SK-N-SH treated with all-trans-retinoic acid at 6 μM for 48 hours (cell line): ENCODE data around the gene LRRC40.

Experiments used
- ATAC-seq: fragments of 200-7000 bp; cut with Tn5 transposase; 3 replicates; pipeline ENCODE4 v1.9.1; 2020; ENCODE audit warnings: mild to moderate bottlenecking, moderate library complexity
- ARNTL ChIP-seq: fragments of 450-650 bp; formaldehyde crosslinking; IDR thresholded peaks from 2 replicates; pipeline ENCODE4 v1.5.0; 2020; ENCODE audit warnings: low read depth, mild to moderate bottlenecking, moderate library complexity, borderline replicate concordance
- BACH2 ChIP-seq: fragments of 250-450 bp; sonication (Bioruptor Pico); IDR thresholded peaks from 2 replicates; pipeline ENCODE4 v1.9.0; 2021; ENCODE audit warnings: mild to moderate bottlenecking, borderline replicate concordance
- CSDC2 ChIP-seq: fragments of 250-450 bp; sonication (Bioruptor Pico); IDR thresholded peaks from 2 replicates; pipeline ENCODE4 v1.5.0; 2020; ENCODE audit warnings: mild to moderate bottlenecking, moderate library complexity
- CSRNP3 ChIP-seq: fragments of 250-450 bp; sonication (Bioruptor Pico); IDR thresholded peaks from 2 replicates; pipeline ENCODE4 v1.5.1; 2021; ENCODE audit warnings: mild to moderate bottlenecking, moderate library complexity
- GLIS3 ChIP-seq: fragments of 250-450 bp; sonication (Bioruptor Pico); IDR thresholded peaks from 2 replicates; pipeline ENCODE4 v1.5.0; 2020; ENCODE audit warnings: mild to moderate bottlenecking, moderate library complexity
- ISL1 ChIP-seq: fragments of 250-450 bp; sonication (Bioruptor Pico); IDR thresholded peaks from 2 replicates; pipeline ENCODE4 v2.1.2; 2022; ENCODE audit warnings: mild to moderate bottlenecking, moderate library complexity
- OSR1 ChIP-seq: fragments of 250-450 bp; sonication (Bioruptor Pico); IDR thresholded peaks from 2 replicates; pipeline ENCODE4 v1.8.0; 2022; ENCODE audit warnings: moderate library complexity, mild to moderate bottlenecking, inconsistent platforms
- PPARA ChIP-seq: fragments of 250-450 bp; sonication (Bioruptor Pico); IDR thresholded peaks from 2 replicates; pipeline ENCODE4 v1.5.0; 2020; ENCODE audit warnings: mild to moderate bottlenecking, borderline replicate concordance
- TCF4 ChIP-seq: fragments of 250-450 bp; sonication (Bioruptor Pico); IDR thresholded peaks from 2 replicates; pipeline ENCODE4 v1.8.0; 2021; ENCODE audit warnings: mild to moderate bottlenecking, moderate library complexity, borderline replicate concordance
- TOX ChIP-seq: fragments of 250-450 bp; sonication (Bioruptor Pico); IDR thresholded peaks from 2 replicates; pipeline ENCODE4 v1.8.0; 2021; ENCODE audit warnings: mild to moderate bottlenecking, moderate library complexity, borderline replicate concordance
- TSHZ2 ChIP-seq: fragments of 250-450 bp; sonication (Bioruptor Pico); IDR thresholded peaks from 2 replicates; pipeline ENCODE4 v1.5.0; 2020; ENCODE audit warnings: mild to moderate bottlenecking, moderate library complexity
- ZC3H10 ChIP-seq: fragments of 250-450 bp; sonication (Bioruptor Pico); IDR thresholded peaks from 2 replicates; pipeline ENCODE4 v1.5.1; 2021; ENCODE audit warnings: mild to moderate bottlenecking, moderate library complexity
- ZFP3 ChIP-seq: fragments of 250-450 bp; sonication (Bioruptor Pico); IDR thresholded peaks from 2 replicates; pipeline ENCODE4 v1.5.0; 2020; ENCODE audit warnings: mild to moderate bottlenecking, moderate library complexity
- ZFP30 ChIP-seq: fragments of 450-650 bp; formaldehyde crosslinking; IDR thresholded peaks from 2 replicates; pipeline ENCODE4 v1.5.0; 2022; ENCODE audit warnings: mild to moderate bottlenecking, moderate library complexity
- ZNF565 ChIP-seq: fragments of 450-650 bp; formaldehyde crosslinking; conservative IDR thresholded peaks from 2 replicates; pipeline ENCODE4 v1.5.0; 2020; ENCODE audit warnings: low read depth, mild to moderate bottlenecking, moderate library complexity
- ZNF70 ChIP-seq: fragments of 450-650 bp; formaldehyde crosslinking; IDR thresholded peaks from 2 replicates; pipeline ENCODE4 v1.5.0; 2020; ENCODE audit warnings: mild to moderate bottlenecking, moderate library complexity
- ZNF8 ChIP-seq: fragments of 450-650 bp; formaldehyde crosslinking; IDR thresholded peaks from 2 replicates; pipeline ENCODE4 v1.5.0; 2020; ENCODE audit warnings: mild to moderate bottlenecking, moderate library complexity
- TF ChIP-seq, protein P1 (sequence below): fragments of 250-450 bp; sonication (Bioruptor Pico); IDR thresholded peaks from 2 replicates; pipeline ENCODE4 v1.8.0; 2020; ENCODE audit warnings: mild to moderate bottlenecking, moderate library complexity, borderline replicate concordance
- TF ChIP-seq, protein P2 (sequence below): fragments of 250-450 bp; sonication (Bioruptor Pico); IDR thresholded peaks from 2 replicates; pipeline ENCODE4 v1.5.1; 2020; ENCODE audit warnings: low read depth, mild to moderate bottlenecking, moderate library complexity
- TF ChIP-seq, protein P3 (sequence below): fragments of 250-450 bp; sonication (Bioruptor Pico); IDR thresholded peaks from 2 replicates; pipeline ENCODE4 v1.8.0; 2021; ENCODE audit warnings: low read depth, mild to moderate bottlenecking, moderate library complexity, borderline replicate concordance

The LRRC40 gene

GRCh38 chr1:70247122-70247521 lies 41.7 kb upstream of the LRRC40 start:
- TF ChIP-seq ISL1 (CRISPR knock-in tag), result peak; percentile 88
- TF ChIP-seq ZFP30, result no peak
- TF ChIP-seq PPARA (CRISPR knock-in tag), result no peak
- no peak for TF ChIP-seq ARNTL
- TF ChIP-seq TOX (CRISPR knock-in tag), result no peak
- TF ChIP-seq ZC3H10 (CRISPR knock-in tag), result peak; percentile 81; the same call in 1 of the 2 replicates
- 0 out of 2 replicates have a peak, but pooled peaks have one; percentile 25 for TF ChIP-seq TSHZ2 (CRISPR knock-in tag)
- TF ChIP-seq TCF4, result peak; percentile 68
- no peak for TF ChIP-seq CSDC2
- ATAC-seq, result peak; percentile 52

GRCh38 chr1:70239940-70240339 lies 34.6 kb upstream of the LRRC40 start:
- ATAC-seq, result no peak
- TF ChIP-seq ISL1 (CRISPR knock-in tag) (peak; percentile 69), PPARA (CRISPR knock-in tag) (no peak)

GRCh38 chr1:70234733-70235132 lies 29.4 kb upstream of the LRRC40 start:
- no peak for ATAC-seq
- TF ChIP-seq, protein P1, sequence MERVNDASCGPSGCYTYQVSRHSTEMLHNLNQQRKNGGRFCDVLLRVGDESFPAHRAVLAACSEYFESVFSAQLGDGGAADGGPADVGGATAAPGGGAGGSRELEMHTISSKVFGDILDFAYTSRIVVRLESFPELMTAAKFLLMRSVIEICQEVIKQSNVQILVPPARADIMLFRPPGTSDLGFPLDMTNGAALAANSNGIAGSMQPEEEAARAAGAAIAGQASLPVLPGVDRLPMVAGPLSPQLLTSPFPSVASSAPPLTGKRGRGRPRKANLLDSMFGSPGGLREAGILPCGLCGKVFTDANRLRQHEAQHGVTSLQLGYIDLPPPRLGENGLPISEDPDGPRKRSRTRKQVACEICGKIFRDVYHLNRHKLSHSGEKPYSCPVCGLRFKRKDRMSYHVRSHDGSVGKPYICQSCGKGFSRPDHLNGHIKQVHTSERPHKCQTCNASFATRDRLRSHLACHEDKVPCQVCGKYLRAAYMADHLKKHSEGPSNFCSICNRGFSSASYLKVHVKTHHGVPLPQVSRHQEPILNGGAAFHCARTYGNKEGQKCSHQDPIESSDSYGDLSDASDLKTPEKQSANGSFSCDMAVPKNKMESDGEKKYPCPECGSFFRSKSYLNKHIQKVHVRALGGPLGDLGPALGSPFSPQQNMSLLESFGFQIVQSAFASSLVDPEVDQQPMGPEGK (CRISPR knock-in tag), result no peak
- TF ChIP-seq, protein P2, sequence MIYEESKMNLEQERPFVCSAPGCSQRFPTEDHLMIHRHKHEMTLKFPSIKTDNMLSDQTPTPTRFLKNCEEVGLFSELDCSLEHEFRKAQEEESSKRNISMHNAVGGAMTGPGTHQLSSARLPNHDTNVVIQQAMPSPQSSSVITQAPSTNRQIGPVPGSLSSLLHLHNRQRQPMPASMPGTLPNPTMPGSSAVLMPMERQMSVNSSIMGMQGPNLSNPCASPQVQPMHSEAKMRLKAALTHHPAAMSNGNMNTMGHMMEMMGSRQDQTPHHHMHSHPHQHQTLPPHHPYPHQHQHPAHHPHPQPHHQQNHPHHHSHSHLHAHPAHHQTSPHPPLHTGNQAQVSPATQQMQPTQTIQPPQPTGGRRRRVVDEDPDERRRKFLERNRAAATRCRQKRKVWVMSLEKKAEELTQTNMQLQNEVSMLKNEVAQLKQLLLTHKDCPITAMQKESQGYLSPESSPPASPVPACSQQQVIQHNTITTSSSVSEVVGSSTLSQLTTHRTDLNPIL (CRISPR knock-in tag), result no peak
- TF ChIP-seq, protein P3, sequence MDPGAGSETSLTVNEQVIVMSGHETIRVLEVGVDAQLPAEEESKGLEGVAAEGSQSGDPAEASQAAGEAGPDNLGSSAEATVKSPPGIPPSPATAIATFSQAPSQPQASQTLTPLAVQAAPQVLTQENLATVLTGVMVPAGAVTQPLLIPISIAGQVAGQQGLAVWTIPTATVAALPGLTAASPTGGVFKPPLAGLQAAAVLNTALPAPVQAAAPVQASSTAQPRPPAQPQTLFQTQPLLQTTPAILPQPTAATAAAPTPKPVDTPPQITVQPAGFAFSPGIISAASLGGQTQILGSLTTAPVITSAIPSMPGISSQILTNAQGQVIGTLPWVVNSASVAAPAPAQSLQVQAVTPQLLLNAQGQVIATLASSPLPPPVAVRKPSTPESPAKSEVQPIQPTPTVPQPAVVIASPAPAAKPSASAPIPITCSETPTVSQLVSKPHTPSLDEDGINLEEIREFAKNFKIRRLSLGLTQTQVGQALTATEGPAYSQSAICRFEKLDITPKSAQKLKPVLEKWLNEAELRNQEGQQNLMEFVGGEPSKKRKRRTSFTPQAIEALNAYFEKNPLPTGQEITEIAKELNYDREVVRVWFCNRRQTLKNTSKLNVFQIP (CRISPR knock-in tag), result no peak

DNA sequence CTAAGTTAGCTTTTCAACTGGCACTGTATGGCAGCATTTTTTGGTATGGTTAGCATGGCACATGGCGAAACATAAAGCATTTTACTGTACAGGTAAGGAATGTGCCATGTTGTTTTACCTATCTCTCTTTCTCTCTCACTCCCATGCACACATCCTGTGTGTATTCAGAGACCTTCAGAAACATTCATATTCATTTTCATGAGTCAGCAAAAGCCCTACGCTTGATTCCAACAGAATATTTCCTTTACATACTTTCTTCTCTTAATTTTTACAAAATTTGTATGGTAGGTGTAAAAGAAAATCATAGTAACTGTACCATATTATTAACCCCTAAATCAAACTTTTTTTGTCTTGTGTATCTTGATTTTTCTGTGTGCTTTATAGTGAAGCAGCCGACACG lies 26.1 kb upstream of the LRRC40 start:
- TF ChIP-seq CSDC2, result no peak
- TF ChIP-seq ISL1 (CRISPR knock-in tag), result no peak
- TF ChIP-seq CSRNP3 (CRISPR knock-in tag), result no peak
- no peak for TF ChIP-seq OSR1
- TF ChIP-seq ZNF70 (CRISPR knock-in tag), result no peak
- TF ChIP-seq, protein P3 (CRISPR knock-in tag), result no peak
- no peak for TF ChIP-seq ZNF8 (CRISPR knock-in tag)
- no peak for TF ChIP-seq TSHZ2 (CRISPR knock-in tag)
- TF ChIP-seq ZFP30, result no peak
- no peak for TF ChIP-seq GLIS3 (CRISPR knock-in tag)
- TF ChIP-seq ZNF565 (CRISPR knock-in tag), result no peak
- no peak for TF ChIP-seq ZFP3 (CRISPR knock-in tag)
- TF ChIP-seq ARNTL, result no peak
- TF ChIP-seq BACH2, result no peak
- no peak for TF ChIP-seq TOX (CRISPR knock-in tag)
- TF ChIP-seq, all 23 proteins: peak for 0
- no peak for ATAC-seq
